Astrocyte of the spinal cord (primary cell): ENCODE measurements around the gene TEN1.

Source experiments
- DNase-seq: peaks from one replicate; pipeline ENCODE4 v3.0.0; 2011; ENCODE audit warnings: low read depth, low spot score
- H3K4me3 ChIP-seq: 2 replicates; pipeline ENCODE4 v1.5.1; 2011; ENCODE audit warnings: low read depth, mild to moderate bottlenecking, low read length, moderate library complexity
- in situ Hi-C: cut with HindIII; loops from 2 replicates; pipeline ENCODE4 v1.10.0; 2017; ENCODE audit warnings: low sequenced_read_pairs
- TF ChIP-seq, protein P1 (sequence below): IDR thresholded peaks from 2 replicates; pipeline ENCODE4 v1.5.1; 2012; ENCODE audit warnings: low read depth, mild to moderate bottlenecking, low read length, inconsistent platforms

Gene TEN1

DNA sequence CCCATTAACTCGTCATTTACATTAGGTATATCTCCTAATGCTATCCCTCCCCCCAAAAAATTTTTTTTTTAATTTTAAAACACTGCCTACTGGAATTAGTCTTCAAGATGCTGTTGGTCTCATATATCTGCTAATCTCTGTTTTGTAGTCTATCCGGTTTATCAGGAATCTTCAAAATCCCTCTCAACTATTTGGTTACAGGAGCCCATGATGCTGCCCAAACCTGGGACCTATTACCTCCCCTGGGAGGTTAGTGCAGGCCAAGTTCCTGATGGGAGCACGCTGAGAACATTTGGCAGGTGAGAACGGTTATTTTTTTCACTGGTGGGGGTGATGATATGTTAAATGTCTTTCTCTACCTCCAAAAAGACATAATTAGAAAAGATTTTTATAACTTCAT, 6.9 kb downstream of the TEN1 start:
- H3K4me3 ChIP-seq = no peak overlapping the region
- in situ Hi-C loops = no loop called here
- TF ChIP-seq, protein P1, sequence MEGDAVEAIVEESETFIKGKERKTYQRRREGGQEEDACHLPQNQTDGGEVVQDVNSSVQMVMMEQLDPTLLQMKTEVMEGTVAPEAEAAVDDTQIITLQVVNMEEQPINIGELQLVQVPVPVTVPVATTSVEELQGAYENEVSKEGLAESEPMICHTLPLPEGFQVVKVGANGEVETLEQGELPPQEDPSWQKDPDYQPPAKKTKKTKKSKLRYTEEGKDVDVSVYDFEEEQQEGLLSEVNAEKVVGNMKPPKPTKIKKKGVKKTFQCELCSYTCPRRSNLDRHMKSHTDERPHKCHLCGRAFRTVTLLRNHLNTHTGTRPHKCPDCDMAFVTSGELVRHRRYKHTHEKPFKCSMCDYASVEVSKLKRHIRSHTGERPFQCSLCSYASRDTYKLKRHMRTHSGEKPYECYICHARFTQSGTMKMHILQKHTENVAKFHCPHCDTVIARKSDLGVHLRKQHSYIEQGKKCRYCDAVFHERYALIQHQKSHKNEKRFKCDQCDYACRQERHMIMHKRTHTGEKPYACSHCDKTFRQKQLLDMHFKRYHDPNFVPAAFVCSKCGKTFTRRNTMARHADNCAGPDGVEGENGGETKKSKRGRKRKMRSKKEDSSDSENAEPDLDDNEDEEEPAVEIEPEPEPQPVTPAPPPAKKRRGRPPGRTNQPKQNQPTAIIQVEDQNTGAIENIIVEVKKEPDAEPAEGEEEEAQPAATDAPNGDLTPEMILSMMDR = no peak
- DNase-seq = no peak

DNA sequence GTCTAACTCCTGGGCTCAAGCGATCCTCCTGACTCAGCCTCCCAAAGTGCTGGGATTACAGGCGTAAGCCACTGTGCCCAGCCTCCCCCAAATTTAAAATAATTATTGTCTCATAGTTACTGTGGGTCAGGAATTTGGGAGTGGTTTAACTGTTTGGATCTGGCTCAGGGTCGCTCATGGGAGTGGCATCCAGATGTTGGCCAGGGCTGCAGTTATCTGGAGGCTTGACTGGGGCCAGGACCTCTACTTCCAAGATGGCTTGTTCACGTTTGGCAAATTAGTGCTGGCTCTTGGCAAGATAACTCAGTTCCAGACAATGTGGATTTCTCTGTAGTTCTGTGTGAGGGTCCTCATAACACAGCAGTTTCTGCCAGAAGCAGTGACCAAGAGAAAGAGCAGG, 8.0 kb downstream of the TEN1 start:
- DNase-seq = no peak
- in situ Hi-C loops = no loop called here
- TF ChIP-seq, protein P1 = no peak
- no peak overlapping the region for H3K4me3 ChIP-seq

DNA sequence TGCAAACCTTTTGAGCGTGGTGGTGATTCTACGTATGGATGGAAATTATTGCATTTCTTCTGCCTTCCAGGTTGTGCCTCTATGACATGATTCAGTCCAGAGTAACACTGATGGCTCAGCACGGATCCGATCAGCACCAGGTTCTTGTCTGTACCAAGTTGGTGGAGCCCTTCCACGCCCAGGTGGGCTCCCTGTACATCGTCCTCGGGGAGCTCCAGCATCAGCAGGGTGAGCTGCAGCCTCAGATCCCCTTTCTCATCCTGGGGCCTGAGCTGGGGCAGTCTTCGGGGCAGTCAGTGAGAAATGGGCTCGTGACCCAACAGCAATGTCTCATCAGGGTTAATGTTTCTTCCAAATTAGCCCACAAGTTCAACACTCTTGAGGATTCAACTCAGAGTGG, 12.4 kb downstream of the TEN1 start:
- DNase-seq = no peak
- TF ChIP-seq, protein P1 = no peak
- H3K4me3 ChIP-seq = no peak overlapping the region
- in situ Hi-C loops = no loop called here

DNA sequence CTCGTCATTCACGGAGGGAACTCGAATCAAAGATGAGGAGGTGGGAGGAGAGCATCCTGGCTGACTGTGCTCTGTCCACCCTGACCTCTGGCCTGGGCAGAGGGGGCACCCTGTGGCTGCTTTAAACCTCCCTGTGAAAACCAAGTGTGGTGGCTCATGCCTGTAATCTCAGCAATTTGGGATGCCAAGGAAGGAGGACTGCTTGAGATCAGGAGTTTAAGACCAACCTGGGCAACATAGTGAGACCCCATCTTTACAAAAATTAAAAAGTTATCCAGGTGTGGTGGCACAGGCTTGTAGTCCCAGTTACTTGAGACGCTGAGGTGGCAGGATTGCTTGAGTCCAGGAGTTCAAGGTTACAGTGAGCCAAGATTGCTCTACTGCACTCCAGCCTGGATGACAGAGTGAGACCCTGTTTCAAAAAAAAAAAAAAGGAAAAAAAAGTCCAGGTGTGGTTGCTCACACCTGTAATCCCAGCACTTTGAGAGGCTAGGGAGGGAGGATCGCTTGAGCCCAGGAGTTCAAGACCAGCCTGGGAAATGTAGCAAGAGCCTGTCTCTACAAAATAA, 15.8 kb downstream of the TEN1 start:
- H3K4me3 ChIP-seq = no peak overlapping the region
- TF ChIP-seq, protein P1 = no peak
- in situ Hi-C loops = no loop called here
- DNase-seq = no peak

DNA sequence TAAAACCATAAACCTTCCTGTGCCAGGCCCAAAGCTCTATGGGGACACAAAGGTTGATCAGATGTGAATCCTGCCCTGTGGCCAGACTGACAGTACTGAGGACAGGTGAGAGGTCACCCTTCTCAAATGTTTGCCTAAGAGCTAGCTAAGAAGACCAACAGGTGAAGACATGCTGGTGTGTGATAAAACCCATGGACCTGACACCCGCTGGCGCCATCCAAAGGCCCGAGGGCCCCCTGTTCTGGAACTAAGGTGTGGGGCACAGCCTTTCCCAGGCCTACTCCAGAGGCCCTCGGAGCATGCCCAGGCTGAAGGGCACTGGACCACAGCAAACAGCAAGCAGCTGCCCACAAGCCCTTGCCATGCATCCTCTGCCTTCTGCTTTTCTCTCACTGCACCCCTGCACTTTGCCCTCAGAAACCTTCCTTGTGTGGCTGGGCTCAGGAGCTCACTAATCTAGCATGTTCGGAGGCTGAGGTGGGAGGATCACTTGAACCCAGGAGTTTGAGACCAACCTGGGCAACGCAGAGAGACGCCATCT, 16.4 kb downstream of the TEN1 start:
- DNase-seq = no peak
- in situ Hi-C loops = no loop called here
- TF ChIP-seq, protein P1 = no peak
- H3K4me3 ChIP-seq = no peak overlapping the region

DNA sequence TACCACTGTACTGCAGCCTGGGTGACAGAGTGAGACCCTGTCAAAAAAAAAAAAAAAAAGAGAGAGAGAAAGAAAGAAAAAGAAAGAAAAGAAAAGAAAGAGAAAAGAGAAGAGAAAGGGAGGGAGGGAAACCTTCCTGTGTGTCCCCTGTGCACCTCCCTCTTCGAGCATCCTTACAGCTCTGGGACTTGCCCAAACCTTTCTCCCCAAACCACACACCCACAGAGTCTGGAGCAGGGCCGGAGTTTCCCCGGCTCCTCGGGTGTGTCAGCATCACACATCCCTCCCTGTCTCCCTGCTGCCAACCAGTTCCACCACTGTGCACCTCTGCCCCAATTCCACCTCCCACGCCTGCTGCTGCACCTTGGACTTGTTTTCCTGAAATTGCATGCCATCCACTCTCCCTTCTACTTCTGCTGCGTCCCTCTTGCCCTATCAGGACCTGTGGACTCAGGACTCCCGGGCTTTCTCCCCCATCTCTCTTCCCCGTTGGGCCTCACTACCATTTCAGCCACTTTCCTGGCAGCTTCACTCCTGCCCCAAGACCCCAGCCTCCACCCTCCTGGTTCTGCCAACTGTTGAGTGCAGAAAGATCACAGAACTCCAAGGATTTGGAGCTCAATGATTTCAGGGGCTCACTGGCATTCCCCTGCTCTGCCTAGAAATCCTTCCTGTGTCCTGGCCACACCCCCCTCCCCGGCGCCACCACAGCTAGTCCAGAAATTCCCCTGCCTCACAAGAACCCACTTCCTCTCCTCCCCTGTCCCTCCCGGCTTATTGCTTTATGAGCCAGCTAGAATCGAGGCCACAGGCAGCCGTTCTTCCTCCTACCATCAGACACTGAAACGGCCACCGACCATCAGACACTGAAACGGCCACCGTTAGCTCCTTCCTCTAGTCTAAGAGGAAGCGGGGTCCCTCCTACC, 17.9 kb downstream of the TEN1 start:
- in situ Hi-C loops = no loop called here
- H3K4me3 ChIP-seq = no peak overlapping the region
- DNase-seq = peak; percentile 44
- TF ChIP-seq, protein P1 = no peak
